ENCODE data around the gene G0S2. TPM values are rescaled to one million over a fixed set of nuclear protein-coding genes. Genes with fewer than 3 reads are reported as not detected.

Gene G0S2
- total RNA-seq, 2 experiments from 2014 or later = 6.4 to 6.8 TPM

DNA sequence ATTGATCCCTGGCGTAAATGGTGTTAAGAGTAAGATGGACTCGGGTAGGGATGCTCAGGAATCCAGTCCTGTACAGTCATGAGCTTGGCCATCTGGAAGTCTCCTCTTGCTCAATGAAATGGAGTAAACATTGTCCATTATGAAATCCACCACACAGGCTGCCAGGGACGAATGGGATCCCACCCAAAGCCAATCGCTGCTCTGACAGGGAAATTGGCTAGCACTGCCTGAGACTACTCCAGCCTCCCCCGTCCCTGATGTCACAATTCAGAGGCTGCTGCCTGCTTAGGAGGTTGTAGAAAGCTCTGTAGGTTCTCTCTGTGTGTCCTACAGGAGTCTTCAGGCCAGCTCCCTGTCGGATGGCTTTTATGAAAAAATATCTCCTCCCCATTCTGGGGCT is 29.4 kb downstream of the G0S2 start, which contains the start of gene HSD11B1:
HSD11B1 (plus strand) TSS at position 263 of the 400 bp plus-strand sequence; CDS start at position 360, 97 bp downstream.
- DNase-seq = no peak
- Mint-ChIP-seq H3K4me1 (ENCODE audit: low read depth) (peaks cover 5% of the 10 kb centered on the region), H3K27me3 (no peaks in the 10 kb centered on the region), H3K9me3 (no peaks in the 10 kb centered on the region), H3K27ac (no peak within 1 kb of the TSS), H3K4me3 (no peak within 1 kb of the TSS), H3K36me3 (ENCODE audit: low read depth) (no peaks in the 10 kb centered on the region)
- CTCF ChIA-PET = no interaction called here
- no peak within 1 kb of the TSS for H3K4me3 ChIP-seq (ENCODE audit: low read length)
- POLR2A ChIA-PET = no interaction called here
- no peaks in the 10 kb centered on the region for H3K4me1 ChIP-seq (ENCODE audit: insufficient read depth, low read length)
- no peaks in the 10 kb centered on the region for H3K36me3 ChIP-seq (ENCODE audit: insufficient read depth, low read length)
- no peak within 1 kb of the TSS for H3K27ac ChIP-seq (ENCODE audit: low read depth in 1 of 2, low read length in 2 of 2)
- no peaks in the 10 kb centered on the region for H3K27me3 ChIP-seq (ENCODE audit: control insufficient read depth in 1 of 2, insufficient read depth in 2 of 2, low read length in 2 of 2)
- intact Hi-C loops (cut with DNase I, micrococcal nuclease) = no loop called here
- no peak for TF ChIP-seq CTCF (IDR thresholded peaks at IDR 0.05)
- no peaks in the 10 kb centered on the region for H3K9me3 ChIP-seq (ENCODE audit: control insufficient read depth in 1 of 2, insufficient read depth in 1 of 2, low read length in 2 of 2)
- no peak for ATAC-seq (ENCODE audit: poor library complexity)

DNA sequence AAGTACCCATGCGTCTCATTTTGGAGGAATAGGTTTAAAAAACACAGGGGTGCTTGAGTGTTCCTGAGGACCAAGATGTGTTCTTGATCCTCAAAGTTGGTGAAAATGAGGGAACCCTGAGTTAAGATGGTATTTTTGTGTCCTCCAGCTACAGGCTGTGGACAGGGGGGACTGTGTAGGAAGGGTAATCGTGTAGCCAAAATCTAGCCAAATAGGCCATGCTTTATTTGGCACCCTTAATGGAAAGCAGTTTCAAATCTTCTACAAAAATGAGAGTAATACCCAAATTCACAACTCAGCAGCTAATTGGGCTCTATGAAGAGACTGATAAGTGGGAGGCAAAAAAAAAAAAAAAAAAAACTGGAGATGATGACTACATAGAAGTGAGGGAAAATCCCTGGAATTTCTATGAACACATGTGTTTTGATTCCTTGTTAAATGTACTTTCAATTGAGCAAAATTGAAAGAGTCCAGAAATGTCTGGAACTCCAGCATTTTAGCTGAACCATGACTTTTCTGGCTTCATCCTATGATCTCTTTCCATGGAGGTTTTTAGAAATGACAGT is 29.9 kb downstream of the G0S2 start:
- H3K36me3 ChIP-seq (ENCODE audit: insufficient read depth, low read length) = no peaks in the 10 kb centered on the region
- ChIA-PET CTCF (no interaction called here), POLR2A (no interaction called here)
- no peaks in the 10 kb centered on the region for H3K36me3 Mint-ChIP-seq (ENCODE audit: low read depth)
- H3K9me3 ChIP-seq (ENCODE audit: control insufficient read depth in 1 of 2, insufficient read depth in 1 of 2, low read length in 2 of 2) = no peaks in the 10 kb centered on the region
- H3K4me1 ChIP-seq (ENCODE audit: insufficient read depth, low read length) = no peaks in the 10 kb centered on the region
- no peak for TF ChIP-seq CTCF (IDR thresholded peaks at IDR 0.05)
- H3K4me3 ChIP-seq (ENCODE audit: low read length) = no peak overlapping the region
- intact Hi-C loops (cut with DNase I, micrococcal nuclease) = no loop called here
- no peak for DNase-seq
- H3K27me3 Mint-ChIP-seq = no peaks in the 10 kb centered on the region
- H3K27ac Mint-ChIP-seq = no peak overlapping the region
- H3K27ac ChIP-seq (ENCODE audit: low read depth in 1 of 2, low read length in 2 of 2) = no peak overlapping the region
- peaks cover 10% of the 10 kb centered on the region for H3K4me1 Mint-ChIP-seq (ENCODE audit: low read depth)
- no peak for ATAC-seq (ENCODE audit: poor library complexity)
- H3K9me3 Mint-ChIP-seq = no peaks in the 10 kb centered on the region
- no peaks in the 10 kb centered on the region for H3K27me3 ChIP-seq (ENCODE audit: control insufficient read depth in 1 of 2, insufficient read depth in 2 of 2, low read length in 2 of 2)
- H3K4me3 Mint-ChIP-seq = no peak overlapping the region

- H3K4me3 Mint-ChIP-seq = no peak overlapping the region
- POLR2A ChIA-PET = no interaction called here
- H3K27me3 Mint-ChIP-seq = no peaks in the 10 kb centered on the region
- no peak overlapping the region for H3K4me3 ChIP-seq (ENCODE audit: low read length)
- intact Hi-C loops (cut with DNase I, micrococcal nuclease) = no loop called here
- DNase-seq (no peak), ATAC-seq (ENCODE audit: poor library complexity) (no peak)
- no peak overlapping the region for H3K27ac Mint-ChIP-seq
- no peaks in the 10 kb centered on the region for H3K27me3 ChIP-seq (ENCODE audit: control insufficient read depth in 1 of 2, insufficient read depth in 2 of 2, low read length in 2 of 2)
- peaks cover 14% of the 10 kb centered on the region for H3K4me1 Mint-ChIP-seq (ENCODE audit: low read depth)
- no peaks in the 10 kb centered on the region for H3K9me3 ChIP-seq (ENCODE audit: control insufficient read depth in 1 of 2, insufficient read depth in 1 of 2, low read length in 2 of 2)
- H3K36me3 Mint-ChIP-seq (ENCODE audit: low read depth) = no peaks in the 10 kb centered on the region
- no peaks in the 10 kb centered on the region for H3K4me1 ChIP-seq (ENCODE audit: insufficient read depth, low read length)
- H3K9me3 Mint-ChIP-seq = no peaks in the 10 kb centered on the region
- CTCF ChIA-PET = no interaction called here
- H3K36me3 ChIP-seq (ENCODE audit: insufficient read depth, low read length) = no peaks in the 10 kb centered on the region
- TF ChIP-seq CTCF (IDR thresholded peaks at IDR 0.05) = no peak
- H3K27ac ChIP-seq (ENCODE audit: low read depth in 1 of 2, low read length in 2 of 2) = no peak overlapping the region
Observed at GRCh38 chr1:209706622-209707021, 31.4 kb downstream of the G0S2 start.

Data from CD4-positive, alpha-beta T cell (primary cell).